ENCODE measurements around the gene ANKS3.

Gene ANKS3

DNA sequence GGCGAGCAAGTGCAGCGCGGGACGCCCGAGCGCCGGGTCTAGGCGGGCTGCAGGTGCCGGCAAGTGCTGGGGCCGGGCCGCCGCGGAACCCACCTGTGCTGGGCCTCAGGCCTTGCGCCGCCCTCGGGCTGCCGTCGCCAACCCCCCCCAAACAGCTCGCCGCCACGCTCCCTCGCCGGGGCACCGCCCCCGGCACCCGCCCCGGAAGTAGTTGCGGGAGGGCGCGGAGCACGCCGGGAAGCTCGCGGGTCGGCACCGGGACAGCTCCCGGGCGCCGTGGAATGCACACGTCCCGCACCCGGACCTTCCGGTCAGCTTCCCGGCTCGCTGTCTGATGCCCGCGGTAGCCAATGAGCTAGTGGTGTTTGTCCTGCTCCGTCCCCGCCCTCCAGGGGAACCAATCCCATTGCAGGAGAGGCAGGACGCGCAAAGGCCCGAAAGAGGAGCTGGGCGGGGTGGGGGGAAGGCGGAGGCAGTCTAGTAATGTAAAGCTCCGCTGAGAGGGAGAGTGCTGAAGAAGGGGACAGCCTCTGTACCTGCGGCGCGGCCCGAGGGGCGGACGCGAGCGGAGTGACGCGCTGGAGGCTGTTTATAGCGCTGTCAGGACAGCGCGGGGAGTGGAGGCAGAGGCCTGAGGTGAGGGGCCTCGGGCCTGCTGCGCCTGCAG, at the start of gene ANKS3, which contains the start of gene DNAAF8:
Gene ANKS3, minus strand, starts transcription at position 209 of the 667 bp plus-strand sequence. CDS start 4,122 bp downstream, outside the sequence.
Gene DNAAF8, plus strand, starts transcription at position 475 of the 667 bp plus-strand sequence. CDS start 1,978 bp downstream, outside the sequence.
- peak; percentile 85 for DNase-seq

DNA sequence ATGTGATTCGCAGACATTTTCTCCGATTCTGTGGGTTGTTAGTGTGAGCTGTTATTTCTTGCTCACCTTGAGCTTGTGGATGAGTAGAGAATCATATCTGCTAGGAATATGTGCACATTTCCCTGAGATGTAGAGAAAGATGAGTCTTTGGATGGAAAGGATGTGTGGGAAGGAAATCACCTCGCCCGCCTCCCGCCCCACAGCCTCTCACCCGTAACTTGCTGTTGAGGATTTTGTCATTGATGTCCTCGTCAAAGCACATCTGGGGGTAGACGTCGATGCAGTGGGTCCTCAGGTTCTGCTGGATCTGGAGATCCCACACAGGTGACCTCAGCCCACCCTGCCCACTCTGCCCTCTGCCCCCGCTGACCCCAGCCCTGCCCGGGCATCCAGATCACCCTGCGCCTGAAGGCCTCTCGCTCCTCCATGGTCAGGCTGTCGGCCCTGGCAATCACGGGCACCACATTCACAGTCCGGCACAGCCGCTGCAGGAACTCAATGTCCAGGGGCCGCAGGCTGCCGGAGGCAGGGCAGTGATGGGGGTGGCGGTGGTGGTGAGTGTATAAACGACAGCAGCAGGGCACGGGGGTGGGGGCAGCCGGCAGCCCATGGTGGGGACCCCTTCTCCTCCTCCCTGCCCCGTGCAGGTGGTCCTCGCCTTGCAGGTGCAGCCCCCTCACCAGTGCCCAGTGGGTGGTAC, 49.3 kb upstream of the ANKS3 start:
- DNase-seq: no peak

GRCh38 chr16:4780235-4780634, 46.2 kb upstream of the ANKS3 start:
- DNase-seq: no peak

DNA sequence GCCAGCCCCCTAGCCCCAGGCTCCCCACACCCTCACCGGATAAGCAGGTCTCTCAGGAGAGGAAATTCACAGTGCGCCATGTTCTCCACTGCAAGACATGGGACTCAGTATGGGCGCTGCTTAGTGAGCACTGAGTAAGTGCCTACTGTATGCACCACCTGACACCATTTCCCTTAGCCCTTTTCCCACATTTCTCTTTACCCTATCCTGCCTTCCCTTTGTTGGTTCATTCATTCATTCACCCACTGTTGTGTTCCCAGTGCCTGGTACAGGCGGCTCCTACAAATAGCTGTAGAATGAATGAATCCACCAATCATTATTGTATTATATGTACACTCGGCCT, 44.0 kb upstream of the ANKS3 start:
- DNase-seq: no peak

DNA sequence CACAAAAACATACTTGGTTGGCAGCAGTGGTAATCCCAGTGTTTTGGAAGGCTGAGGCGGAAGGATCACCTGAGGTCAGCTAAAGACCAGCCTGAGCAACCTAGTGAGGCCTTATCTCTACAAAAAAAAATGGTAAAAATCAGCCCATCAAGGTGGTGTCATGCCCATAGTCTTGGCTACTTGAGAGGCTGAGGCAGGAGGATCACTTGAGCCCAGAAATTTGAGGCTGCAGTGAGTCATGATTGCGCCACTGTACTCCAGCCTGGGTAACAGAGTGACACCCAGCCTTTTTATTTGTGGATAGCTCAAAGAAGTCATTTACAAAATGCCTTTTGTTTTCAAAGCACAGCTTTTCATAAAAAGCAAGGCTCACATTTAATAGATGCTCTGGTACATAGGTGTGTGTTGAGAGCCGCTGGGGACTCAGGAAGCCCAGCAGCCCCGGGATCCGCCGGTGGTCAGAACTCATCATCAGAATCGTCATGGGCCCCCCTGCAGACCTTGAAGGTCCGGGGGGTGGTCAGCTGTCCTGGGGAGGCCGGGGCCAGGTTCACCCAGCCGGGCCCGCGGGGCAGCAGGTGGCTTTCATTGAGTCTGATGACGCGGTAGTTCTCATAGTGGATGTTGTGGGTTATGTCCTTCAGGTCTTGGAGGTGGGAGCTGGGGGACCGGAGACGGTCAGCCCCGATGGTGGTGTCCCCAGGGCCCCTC, 43.4 kb upstream of the ANKS3 start:
- no peak for DNase-seq

DNA sequence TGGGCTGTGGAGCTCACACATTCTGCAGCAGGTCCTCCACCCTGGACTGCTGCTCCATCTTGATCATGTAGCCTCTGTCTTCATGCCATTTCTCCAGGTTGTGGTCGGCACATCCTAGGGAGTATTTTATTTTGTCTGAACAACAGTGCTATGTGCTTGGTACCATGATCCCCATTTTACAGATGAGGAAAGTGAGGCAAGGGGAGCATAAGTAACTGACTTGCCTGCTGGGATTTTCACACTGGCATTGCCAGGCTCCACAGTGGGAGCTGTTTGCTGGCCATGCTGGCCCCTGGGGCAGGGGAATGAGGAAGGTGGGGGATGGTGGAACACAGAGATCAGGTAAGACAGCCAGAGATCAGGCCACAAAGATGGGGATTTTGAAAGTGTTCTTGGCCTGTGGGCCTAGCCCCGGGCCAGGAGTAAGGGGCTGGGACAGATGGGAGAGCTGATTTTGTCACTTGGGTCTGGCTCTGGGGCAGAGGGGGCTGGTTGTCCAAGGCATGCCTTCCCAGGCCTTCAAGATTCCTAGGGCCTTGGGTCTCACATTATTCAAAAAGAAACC, 42.2 kb upstream of the ANKS3 start:
- DNase-seq: no peak

DNA sequence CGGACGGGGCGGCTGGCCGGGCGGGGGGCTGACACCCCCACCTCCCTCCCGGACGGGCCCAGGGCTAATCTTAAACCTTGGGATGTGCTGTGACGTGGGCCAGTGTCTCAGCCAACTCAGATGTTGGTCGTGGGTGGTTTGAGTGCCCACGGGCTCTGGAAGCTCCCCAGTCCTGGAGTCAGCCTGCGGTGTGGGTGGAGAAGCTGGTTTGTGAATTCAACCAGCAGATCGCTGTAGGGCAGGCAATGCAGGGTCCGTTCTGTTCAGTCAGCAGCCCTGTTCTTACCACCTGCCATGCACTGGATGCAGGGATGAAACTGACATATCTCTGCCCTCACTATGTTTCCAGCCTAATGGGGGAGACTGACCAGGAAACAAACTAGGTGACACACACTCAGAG, 40.9 kb upstream of the ANKS3 start:
- DNase-seq: no peak

GRCh38 chr16:4772351-4772750, 38.3 kb upstream of the ANKS3 start:
- DNase-seq: no peak

DNA sequence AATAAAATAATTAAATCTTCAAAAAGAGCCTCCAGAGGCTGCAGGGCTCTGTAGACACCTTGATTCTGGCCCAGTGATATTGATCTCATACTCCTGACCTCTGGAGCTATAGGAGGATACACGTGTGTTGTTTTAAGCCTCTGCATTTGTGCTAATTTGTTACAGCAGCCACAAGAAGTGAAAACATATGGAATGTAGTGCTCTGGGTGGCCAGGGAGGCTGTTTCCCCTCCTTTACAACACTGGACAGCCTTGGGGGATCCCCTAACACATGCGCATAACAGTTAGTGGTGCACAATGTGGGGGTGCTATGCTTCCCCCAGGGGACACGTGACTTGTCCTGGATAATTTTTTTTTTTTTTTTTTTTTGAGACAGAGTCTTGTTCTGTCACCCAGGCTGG, 37.6 kb upstream of the ANKS3 start:
- DNase-seq: no peak

- DNase-seq: no peak
These were observed 35.2 kb upstream of the ANKS3 start for GRCh38 chr16:4769306-4769638.

DNA sequence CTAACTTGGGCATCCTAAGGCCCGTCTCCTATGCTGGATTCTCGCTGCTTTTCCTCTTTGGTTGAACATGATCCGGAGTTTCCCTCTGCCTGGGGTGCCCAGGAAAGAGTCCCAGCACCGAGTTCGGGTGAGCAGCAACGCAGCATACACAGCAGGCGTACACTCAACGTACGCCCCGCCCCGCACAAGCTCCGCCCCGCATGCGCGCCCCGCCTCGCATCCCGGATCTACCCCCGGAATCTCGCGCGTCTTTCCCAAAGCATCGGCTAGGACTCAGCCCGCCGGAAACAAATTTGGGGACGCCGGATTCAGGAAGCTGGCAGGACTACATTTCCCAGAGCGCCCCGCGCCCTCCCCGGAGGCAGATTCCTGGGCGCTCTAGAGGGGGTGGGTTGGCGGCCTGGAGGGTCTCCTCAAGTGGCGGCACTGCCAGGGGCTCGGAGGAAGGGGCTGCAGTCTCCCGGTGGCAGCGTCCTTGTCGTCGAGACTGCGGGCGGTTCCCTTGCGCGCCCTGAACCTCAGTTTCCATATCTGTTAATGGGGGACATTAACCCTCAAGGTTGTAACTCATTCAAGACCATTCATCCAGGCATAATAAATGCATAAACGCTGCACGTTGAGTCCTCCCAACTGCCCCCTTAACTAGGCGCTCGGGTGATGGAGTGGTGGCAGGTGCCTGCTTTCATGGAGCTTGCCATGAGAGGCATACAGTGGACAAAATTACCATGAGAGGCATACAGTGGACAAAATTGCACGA, 34.7 kb upstream of the ANKS3 start:
- peak; percentile 96 for DNase-seq

- peak; percentile 37 for DNase-seq
These were observed 33.9 kb upstream of the ANKS3 start for GRCh38 chr16:4767872-4768548.

DNA sequence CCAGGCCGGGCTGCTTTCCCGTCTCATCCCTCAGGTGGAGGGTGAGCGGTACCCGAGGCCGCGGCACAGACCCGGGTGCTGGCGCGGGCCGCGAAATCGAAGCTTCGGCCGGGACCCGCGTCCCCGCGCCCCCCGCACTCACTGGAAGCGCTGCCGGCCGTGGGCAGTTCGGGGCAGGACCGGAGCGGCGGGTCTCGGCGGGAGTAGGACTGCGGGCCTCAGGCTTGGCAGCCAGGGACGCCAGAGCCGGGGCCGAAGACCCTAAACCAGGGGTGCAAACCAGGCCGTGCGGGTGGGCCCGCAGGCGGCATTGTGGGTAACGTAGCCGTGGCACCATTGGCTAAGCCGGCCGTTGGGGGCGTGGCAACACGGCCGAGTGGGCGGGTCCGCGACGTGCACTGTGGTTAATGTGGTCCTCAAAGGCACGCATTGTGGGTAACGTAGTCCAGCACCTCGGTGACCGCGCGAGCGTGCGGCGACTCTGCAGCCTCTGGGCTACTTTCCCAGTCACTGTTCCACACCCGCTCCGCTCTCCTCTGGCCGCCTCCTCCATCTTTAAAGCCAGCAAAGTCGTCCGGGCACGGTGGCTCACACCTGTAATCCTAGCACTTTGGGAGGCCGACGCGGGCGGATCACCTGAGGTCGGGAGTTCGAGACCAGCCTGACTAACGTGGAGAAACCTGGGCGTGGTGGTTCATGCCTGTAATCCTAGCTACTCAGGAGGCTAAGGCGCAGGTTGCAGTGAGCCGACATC, 33.0 kb upstream of the ANKS3 start, which contains the start of gene ZNF500:
Gene ZNF500, minus strand, starts transcription at position 288 of the 754 bp plus-strand sequence. CDS start 1,184 bp downstream, outside the sequence.
- DNase-seq: peak; percentile 98

DNA sequence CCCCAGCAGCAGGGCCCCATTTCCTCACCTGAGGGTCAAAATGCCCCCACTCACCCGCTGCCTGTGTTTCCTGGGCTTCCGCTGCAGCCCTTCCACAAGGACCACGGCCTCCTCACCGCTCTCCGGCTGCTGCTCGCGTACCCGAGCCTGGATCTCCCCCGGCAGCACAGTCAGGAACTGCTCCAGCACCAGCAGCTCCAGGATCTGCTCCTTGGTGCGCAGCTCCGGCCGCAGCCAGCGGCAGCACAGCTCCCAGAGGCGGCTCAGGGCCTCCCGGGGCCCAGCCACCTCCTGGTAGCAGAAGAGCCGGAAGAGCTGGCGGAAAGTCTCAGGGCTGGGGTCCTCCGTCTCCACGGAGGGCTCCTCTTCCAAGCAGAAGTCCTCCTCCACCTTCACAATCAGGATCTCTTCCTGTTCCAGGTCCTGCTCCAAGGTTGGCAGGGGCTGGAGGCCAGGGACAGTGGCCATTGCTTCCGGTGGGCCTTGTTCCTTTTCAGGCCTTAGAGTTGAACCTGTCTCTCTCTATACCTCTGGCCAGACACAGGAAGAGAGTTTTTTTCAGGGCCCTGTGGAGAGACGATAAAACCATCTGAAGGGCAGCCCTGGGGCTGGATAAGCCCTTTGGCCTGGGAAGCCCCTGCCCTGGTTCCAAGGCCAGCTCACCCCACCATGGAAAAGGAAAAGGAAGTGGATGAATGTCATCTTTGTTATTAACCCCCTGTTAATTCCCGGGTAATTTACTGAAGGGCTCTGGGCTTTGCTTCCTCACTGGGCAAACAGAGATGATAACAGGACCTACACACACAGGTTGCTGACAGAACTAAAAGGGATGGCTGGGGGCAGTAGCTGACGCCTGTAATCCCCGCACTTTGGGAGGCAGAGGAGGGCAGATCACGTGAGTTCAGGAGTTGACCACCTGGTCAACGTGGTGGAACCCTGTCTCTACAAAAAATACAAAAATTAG, 31.7 kb upstream of the ANKS3 start:
- no peak for DNase-seq

DNA sequence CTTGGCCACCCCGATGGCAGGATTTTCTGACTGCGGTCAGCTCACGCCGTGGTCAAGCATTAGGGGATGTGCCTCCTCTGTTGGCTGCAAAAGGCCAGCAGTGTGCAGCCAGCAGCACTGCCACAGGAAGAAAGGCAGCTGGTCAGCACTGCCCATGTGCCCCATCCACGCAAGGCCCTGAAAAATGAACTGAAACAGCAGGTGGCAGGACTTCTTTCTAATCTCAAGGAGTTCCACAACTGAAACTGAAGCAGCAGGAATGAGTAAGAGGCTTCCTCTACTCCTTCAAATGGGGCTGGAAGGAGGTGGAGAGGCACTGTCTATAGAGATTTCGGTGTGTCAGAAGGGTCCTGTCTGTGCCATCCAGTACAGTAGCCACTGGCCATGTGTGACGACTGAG, 29.7 kb upstream of the ANKS3 start:
- no peak for DNase-seq

- DNase-seq: no peak
These were observed 28.1 kb upstream of the ANKS3 start for GRCh38 chr16:4762205-4762604.

- no peak for DNase-seq
These were observed 26.3 kb upstream of the ANKS3 start for GRCh38 chr16:4760221-4760910.

DNA sequence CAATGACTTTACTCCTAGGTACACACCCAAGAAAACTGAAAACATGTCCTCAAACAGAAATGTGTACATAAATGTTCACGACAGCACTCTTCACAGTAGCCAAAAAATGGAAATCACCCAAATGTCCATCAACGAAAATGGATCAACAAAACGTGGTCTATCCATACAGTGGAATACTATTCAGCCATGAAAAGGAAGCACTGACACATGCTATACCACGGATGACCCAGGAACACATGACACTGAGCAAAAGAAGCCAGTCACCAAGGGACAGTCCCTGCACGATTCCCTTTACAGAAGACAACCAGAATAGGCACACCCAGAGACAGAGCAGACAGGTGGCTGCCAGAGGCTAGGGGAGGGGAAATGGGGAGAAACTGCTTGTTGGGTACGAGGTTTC, 21.6 kb upstream of the ANKS3 start:
- DNase-seq: no peak

DNA sequence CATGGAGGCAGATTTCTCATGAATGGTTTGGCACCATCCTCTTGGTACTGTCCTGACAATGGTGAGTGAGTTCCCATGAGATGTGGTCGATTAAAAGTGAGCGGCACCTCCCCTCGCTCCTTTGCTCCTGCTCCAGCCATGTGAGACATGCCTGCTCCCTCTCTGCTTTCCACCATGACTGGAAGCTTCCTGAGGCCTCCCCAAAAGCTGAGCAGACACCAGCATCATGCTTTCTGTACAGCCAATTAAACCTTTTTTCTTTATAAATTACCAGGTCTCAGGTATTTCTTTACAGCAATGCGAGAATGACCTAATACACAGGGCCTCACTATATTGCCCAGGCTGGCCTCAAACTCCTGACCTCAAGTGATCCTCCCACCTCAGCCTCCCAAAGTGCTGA, 20.8 kb upstream of the ANKS3 start:
- no peak for DNase-seq

DNA sequence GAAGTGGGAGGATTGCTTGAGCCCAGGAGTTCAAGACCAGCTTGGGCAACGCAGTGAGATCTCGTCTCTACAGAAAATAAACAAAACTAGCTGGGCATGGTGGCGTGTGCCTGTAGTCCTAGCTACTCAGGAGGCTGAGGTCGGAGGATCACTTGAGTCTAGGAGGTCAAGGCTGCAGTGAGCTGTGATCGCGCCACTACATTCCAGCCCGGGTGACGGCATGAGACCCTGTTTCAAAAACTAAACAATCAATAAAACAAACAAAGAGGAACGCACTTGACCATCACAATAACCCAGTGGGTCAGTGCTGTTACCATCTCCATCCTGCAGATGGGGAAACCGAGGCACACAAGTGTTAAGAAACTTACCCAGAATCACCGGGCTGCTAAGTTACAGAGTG, 19.2 kb upstream of the ANKS3 start:
- no peak for DNase-seq
